Keratinocyte (primary cell): Measurements from ENCODE around the gene UCHL5.

ENCODE experiments used
- CTCF ChIP-seq, 3 experiments: IDR thresholded peaks in 1 of 3; conservative IDR thresholded peaks in 1 of 3; optimal IDR thresholded peaks in 1 of 3; 2 replicates in 2 of 3; 3 replicates in 1 of 3; pipeline versions ENCODE3 to v1.5.1; 2011; ENCODE audit warnings: low read length in 3 of 3, mild to moderate bottlenecking in 3 of 3, moderate library complexity in 2 of 3, control low read depth in 1 of 3, inconsistent platforms in 1 of 3; ENCODE audit not compliant: insufficient read depth in 2 of 3; ENCODE audit errors: extremely low read depth in 1 of 3
- EZH2 ChIP-seq: IDR thresholded peaks from one replicate; pipeline ENCODE4 v1.6.1; 2012; ENCODE audit warnings: inconsistent platforms, mild to moderate bottlenecking, low read length, moderate library complexity

- TF ChIP-seq CTCF (optimal IDR thresholded peaks at IDR 0.05 in 1 of 3, IDR thresholded peaks at IDR 0.05 in 1 of 3, conservative IDR thresholded peaks at IDR 0.05 in 1 of 3; ENCODE audit: extremely low read depth in 1 of 3, insufficient read depth in 2 of 3, low read length in 3 of 3): no peak
- TF ChIP-seq EZH2: no peak
Observed at GRCh38 chr1:193016788-193017187, 42.4 kb downstream of the UCHL5 start.
